Suprapubic skin (tissue), 3 donors: ENCODE measurements around the gene FHOD3.

Source experiments
- POLR2AphosphoS5 ChIP-seq, 3 donors: sonication (generic); formaldehyde crosslinking; IDR thresholded peaks; one replicate each; pipeline ENCODE4 v1.6.1; 2017; ENCODE audit warnings: antibody characterized with exemption in 3 of 3
- TF ChIP-seq, protein P1 (sequence below), 2 donors: fragments of 200-600 bp in 1 of 2; fragments of 450-650 bp in 1 of 2; sonication (generic) in 1 of 2; IDR thresholded peaks; one replicate each; pipeline ENCODE4 v1.5.1; 2016 to 2019; ENCODE audit warnings: antibody characterized with exemption in 2 of 2, mild to moderate bottlenecking in 1 of 2, moderate library complexity in 1 of 2

DNA sequence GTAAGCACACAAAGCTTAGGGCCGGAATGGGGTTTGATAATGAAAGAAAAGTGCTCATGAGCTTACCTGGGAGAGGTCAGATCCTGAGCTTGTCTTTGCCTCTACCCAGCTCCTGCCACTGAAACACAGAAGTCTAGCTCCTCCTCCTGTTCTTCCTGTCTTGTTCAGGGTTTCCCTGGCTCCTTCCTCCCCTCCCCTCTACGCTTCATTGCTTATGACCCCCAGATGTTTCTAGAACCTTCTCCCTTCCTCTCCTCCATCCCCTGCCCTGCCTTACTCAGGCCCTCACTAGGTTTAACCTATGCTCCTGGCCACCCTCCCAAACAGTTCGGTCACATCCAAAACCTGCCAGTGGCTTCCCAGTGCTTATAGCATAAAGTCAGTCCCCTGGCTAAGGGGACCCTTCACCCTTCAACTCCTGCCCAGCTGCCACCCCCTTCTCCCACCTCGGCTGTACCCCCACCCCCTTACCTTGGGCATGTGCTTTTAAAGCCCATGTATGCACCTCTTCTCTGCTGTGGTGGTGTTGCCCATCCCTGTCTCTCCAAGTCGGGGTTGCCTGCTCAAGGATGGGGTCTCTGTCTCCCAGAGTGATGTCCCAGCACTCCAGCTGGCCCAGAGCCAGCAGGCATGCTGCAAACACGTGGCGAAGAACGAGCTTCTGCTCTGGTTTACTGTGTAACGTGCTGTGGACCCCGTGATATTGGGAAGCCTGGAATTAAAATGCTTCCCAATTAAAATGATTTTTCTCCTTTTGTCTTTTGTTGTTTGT, 297.7 kb downstream of the FHOD3 start:
- TF ChIP-seq POLR2AphosphoS5 (IDR thresholded peaks at IDR 0.05) = no peak
- TF ChIP-seq, protein P1, sequence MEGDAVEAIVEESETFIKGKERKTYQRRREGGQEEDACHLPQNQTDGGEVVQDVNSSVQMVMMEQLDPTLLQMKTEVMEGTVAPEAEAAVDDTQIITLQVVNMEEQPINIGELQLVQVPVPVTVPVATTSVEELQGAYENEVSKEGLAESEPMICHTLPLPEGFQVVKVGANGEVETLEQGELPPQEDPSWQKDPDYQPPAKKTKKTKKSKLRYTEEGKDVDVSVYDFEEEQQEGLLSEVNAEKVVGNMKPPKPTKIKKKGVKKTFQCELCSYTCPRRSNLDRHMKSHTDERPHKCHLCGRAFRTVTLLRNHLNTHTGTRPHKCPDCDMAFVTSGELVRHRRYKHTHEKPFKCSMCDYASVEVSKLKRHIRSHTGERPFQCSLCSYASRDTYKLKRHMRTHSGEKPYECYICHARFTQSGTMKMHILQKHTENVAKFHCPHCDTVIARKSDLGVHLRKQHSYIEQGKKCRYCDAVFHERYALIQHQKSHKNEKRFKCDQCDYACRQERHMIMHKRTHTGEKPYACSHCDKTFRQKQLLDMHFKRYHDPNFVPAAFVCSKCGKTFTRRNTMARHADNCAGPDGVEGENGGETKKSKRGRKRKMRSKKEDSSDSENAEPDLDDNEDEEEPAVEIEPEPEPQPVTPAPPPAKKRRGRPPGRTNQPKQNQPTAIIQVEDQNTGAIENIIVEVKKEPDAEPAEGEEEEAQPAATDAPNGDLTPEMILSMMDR (IDR thresholded peaks at IDR 0.05) = no peak
